Aorta (tissue), 5 donors: Measurements from ENCODE around the gene PRDM15. TPM values are rescaled to one million over a fixed set of nuclear protein-coding genes. Genes with fewer than 3 reads are reported as not detected.

Experiments
- ATAC-seq: fragments of 200-7000 bp; cut with Tn5 transposase; one replicate; pipeline ENCODE4 v1.9.1; 2022; ENCODE audit warnings: moderate library complexity; ENCODE audit not compliant: low FRiP score
- DNase-seq, 2 donors: peaks; one replicate each; pipeline ENCODE4 v3.0.0-alpha.2; 2020
- H3K27ac ChIP-seq, 2 donors: one replicate each; pipeline ENCODE4 v1.5.1; 2013; ENCODE audit warnings: low read length in 2 of 2, mild to moderate bottlenecking in 2 of 2, moderate library complexity in 2 of 2, control low read depth in 1 of 2, inconsistent platforms in 1 of 2, low read depth in 1 of 2
- H3K27me3 ChIP-seq, 2 donors: one replicate each; pipeline ENCODE4 v1.6.1; 2013; ENCODE audit warnings: control low read depth in 1 of 2, low read length in 1 of 2, mild to moderate bottlenecking in 1 of 2, moderate library complexity in 1 of 2; ENCODE audit not compliant: insufficient read depth in 2 of 2, control insufficient read depth in 1 of 2
- H3K36me3 ChIP-seq, 2 donors: one replicate each; pipeline ENCODE4 v1.6.1; 2013; ENCODE audit warnings: control low read depth in 1 of 2, low read length in 1 of 2, mild to moderate bottlenecking in 1 of 2; ENCODE audit not compliant: insufficient read depth in 2 of 2, control insufficient read depth in 1 of 2
- H3K4me1 ChIP-seq, 2 donors: one replicate each; pipeline ENCODE4 v1.6.1; 2013; ENCODE audit warnings: low read length in 2 of 2, control low read depth in 1 of 2, mild to moderate bottlenecking in 1 of 2, moderate library complexity in 1 of 2; ENCODE audit not compliant: insufficient read depth in 2 of 2, control insufficient read depth in 1 of 2
- H3K4me3 ChIP-seq, 2 donors: one replicate each; pipeline ENCODE4 v1.5.1; 2013; ENCODE audit warnings: low read length in 2 of 2, control low read depth in 1 of 2, mild to moderate bottlenecking in 1 of 2
- H3K9me3 ChIP-seq: one replicate; pipeline ENCODE4 v1.6.1; 2013; ENCODE audit warnings: mild to moderate bottlenecking, low read length; ENCODE audit not compliant: control insufficient read depth
- WGBS, 2 donors: extraction: QIAGEN DNeasy Blood & Tissue Kit; methylation state at CpG; one replicate each; pipeline ENCODE4 v1.1.7; 2013; 5-methylcytosine and 5-hydroxymethylcytosine counted together
- intact Hi-C, 2 donors: fragments of 100-400 bp; cut with DNase I; formaldehyde crosslinking; loops; one replicate each; pipeline versions ENCODE4 v1.14.2 to v1.15.0; 2022
- polyA plus RNA-seq, 2 donors: library from polyadenylated mRNA; stranded (reverse); fragments of 200-250 nt; gene quantifications; one replicate each; pipeline ENCODE4 v1.2.3, GENCODE V29; 2013
- total RNA-seq, 2 donors: library from RNA; stranded (reverse); fragmentation: NEBNext Ultra II Directional; extraction: Animal tissue kit (Norgen Biotek cat#: 25700); gene quantifications; one replicate each; pipeline ENCODE4 v1.2.1, GENCODE V29; 2021
- donor health status: healthy with polysubstance abuse.
- donor health status: Bipolar disorder and iron deficiency.
- donor health status: DM: no; HTN: no; CAD: no.
- donor health status: DM: no; HTN: no; CAD: no.
- donor health status: DM: yes; HTN: yes; CAD: no.

Gene PRDM15
- total and polyA plus RNA-seq, 4 donors: 2.6 to 11.5 (median 7.5) TPM

- Histone ChIP-seq H3K36me3 (no peaks in the 10 kb centered on the region), H3K4me1 (no peaks in the 10 kb centered on the region), H3K9me3 (no peaks in the 10 kb centered on the region), H3K27me3 (no peaks in the 10 kb centered on the region), H3K4me3 (no peak overlapping the region), H3K27ac (peak overlapping the region in 1 of 2 donors; percentile 72)
- ATAC-seq (peak; percentile 92), DNase-seq (peak; percentile 92 to 97)
- intact Hi-C loops: loop anchor here (1.0 to 5.0 kb wide), 4 partner anchors 39 to 496 kb away; no protein-coding TSS in a partner anchor
- WGBS, 2 donors: 2 to 3% methylated on average over 44 to 45 of the region's 45 CpGs
Measured at GRCh38 chr21:41777951-41778815, 101.0 kb downstream of the PRDM15 start.

- DNase-seq: no peak
- intact Hi-C loops: loop anchor here (5.0 kb wide), 2 partner anchors 41 to 494 kb away; no protein-coding TSS in a partner anchor
- ATAC-seq: no peak
- no peak overlapping the region for H3K27ac ChIP-seq
- no peak overlapping the region for H3K4me3 ChIP-seq
- no peaks in the 10 kb centered on the region for H3K4me1 ChIP-seq
- WGBS, 2 donors: 91 to 96% methylated on average over 4 of the region's 4 CpGs
- H3K27me3 ChIP-seq: no peaks in the 10 kb centered on the region
- no peaks in the 10 kb centered on the region for H3K36me3 ChIP-seq
- H3K9me3 ChIP-seq: no peaks in the 10 kb centered on the region
Measured at GRCh38 chr21:41776778-41777177, 102.4 kb downstream of the PRDM15 start.

- no peaks in the 10 kb centered on the region for H3K9me3 ChIP-seq
- H3K4me1 ChIP-seq: no peaks in the 10 kb centered on the region
- H3K36me3 ChIP-seq: no peaks in the 10 kb centered on the region
- 80 to 82% methylated on average over 3 of the region's 3 CpGs for WGBS, 2 donors
- no peak overlapping the region for H3K4me3 ChIP-seq
- H3K27me3 ChIP-seq: no peaks in the 10 kb centered on the region
- peak in 1 of 2 donors; percentile 33 for DNase-seq
- H3K27ac ChIP-seq: no peak overlapping the region
- ATAC-seq: no peak
- intact Hi-C loops: loop anchor here (5.0 kb wide), 2 partner anchors 42 to 493 kb away; no protein-coding TSS in a partner anchor
Measured at GRCh38 chr21:41775149-41775472, 104.0 kb downstream of the PRDM15 start.

- Histone ChIP-seq H3K4me1 (no peaks in the 10 kb centered on the region), H3K27me3 (no peaks in the 10 kb centered on the region), H3K36me3 (no peaks in the 10 kb centered on the region), H3K27ac (no peak overlapping the region), H3K9me3 (no peaks in the 10 kb centered on the region), H3K4me3 (no peak overlapping the region)
- ATAC-seq (no peak), DNase-seq (peak in 1 of 2 donors; percentile 3)
- intact Hi-C loops: loop anchor here (5.0 kb wide), 3 partner anchors 43 to 492 kb away; no protein-coding TSS in a partner anchor
- 79 to 91% methylated on average over 10 of the region's 10 CpGs for WGBS, 2 donors
Measured at GRCh38 chr21:41774467-41775148, 104.5 kb downstream of the PRDM15 start.

GRCh38 chr21:41772351-41773080 lies 106.6 kb downstream of the PRDM15 start:
- H3K36me3 ChIP-seq: no peaks in the 10 kb centered on the region
- H3K9me3 ChIP-seq: no peaks in the 10 kb centered on the region
- DNase-seq (peak in 1 of 2 donors; percentile 64), ATAC-seq (no peak)
- intact Hi-C loops: loop anchor here in 1 of 2 donors (5.0 kb wide), 1 partner anchor 45 kb away; no protein-coding TSS in a partner anchor
- H3K4me1 ChIP-seq: no peaks in the 10 kb centered on the region
- 88 to 90% methylated on average over 15 to 16 of the region's 16 CpGs for WGBS, 2 donors
- H3K4me3 ChIP-seq: no peak overlapping the region
- H3K27ac ChIP-seq: no peak overlapping the region
- no peaks in the 10 kb centered on the region for H3K27me3 ChIP-seq

GRCh38 chr21:41771625-41771945 lies 107.6 kb downstream of the PRDM15 start:
- H3K27me3 ChIP-seq: no peaks in the 10 kb centered on the region
- H3K4me1 ChIP-seq: no peaks in the 10 kb centered on the region
- WGBS, 2 donors: 94 to 96% methylated on average over 7 of the region's 7 CpGs
- intact Hi-C loops: loop anchor here in 1 of 2 donors (5.0 kb wide), 1 partner anchor 44 kb away; no protein-coding TSS in a partner anchor
- no peaks in the 10 kb centered on the region for H3K36me3 ChIP-seq
- ATAC-seq (no peak), DNase-seq (peak in 1 of 2 donors; percentile 59)
- no peak overlapping the region for H3K27ac ChIP-seq
- no peak overlapping the region for H3K4me3 ChIP-seq
- no peaks in the 10 kb centered on the region for H3K9me3 ChIP-seq

GRCh38 chr21:41770901-41771624 lies 108.1 kb downstream of the PRDM15 start:
- Histone ChIP-seq H3K36me3 (no peaks in the 10 kb centered on the region), H3K4me1 (no peaks in the 10 kb centered on the region), H3K27me3 (no peaks in the 10 kb centered on the region), H3K9me3 (no peaks in the 10 kb centered on the region), H3K4me3 (no peak overlapping the region), H3K27ac (no peak overlapping the region)
- intact Hi-C loops: loop anchor here in 1 of 2 donors (5.0 kb wide), 1 partner anchor 44 kb away; no protein-coding TSS in a partner anchor
- DNase-seq (peak in 1 of 2 donors; percentile 33), ATAC-seq (no peak)
- WGBS, 2 donors: 90 to 92% methylated on average over 14 of the region's 14 CpGs

- H3K9me3 ChIP-seq: no peaks in the 10 kb centered on the region
- DNase-seq (peak in 1 of 2 donors; percentile 54), ATAC-seq (no peak)
- H3K36me3 ChIP-seq: no peaks in the 10 kb centered on the region
- H3K27ac ChIP-seq: no peak overlapping the region
- no peaks in the 10 kb centered on the region for H3K27me3 ChIP-seq
- intact Hi-C loops: loop anchor here (2.0 to 10.0 kb wide), 4 partner anchors 43 to 157 kb away; no protein-coding TSS in a partner anchor
- 94% methylated on average over 5 of the region's 5 CpGs for WGBS, 2 donors
- H3K4me3 ChIP-seq: no peak overlapping the region
- no peaks in the 10 kb centered on the region for H3K4me1 ChIP-seq
Measured at GRCh38 chr21:41769933-41770332, 109.2 kb downstream of the PRDM15 start.
